ENCODE measurements around the gene PTF1A. TPM values are rescaled to one million over a fixed set of nuclear protein-coding genes. Genes with fewer than 3 reads are reported as not detected.

PTF1A gene
- total and polyA plus RNA-seq, 2 of the 4 experiments (the other 2 are of a cell fraction): not detected

- in situ Hi-C loops (cut with MboI; ENCODE audit: low sequenced_read_pairs): no loop called here
Observed at GRCh38 chr10:23146258-23146657, 45.9 kb upstream of the PTF1A start.

More at GRCh38 chr10:23146258-23146657, 45.9 kb upstream of the PTF1A start:
- H4K91ac ChIP-seq (ENCODE audit: insufficient read depth, low read depth, low read length): no peak overlapping the region
- H2BK5ac ChIP-seq (ENCODE audit: low read depth, low read length, poor library complexity, severe bottlenecking): no peak overlapping the region
- no peak overlapping the region for H3K27ac ChIP-seq (ENCODE audit: insufficient read depth, low read length)
- no peak overlapping the region for H3K4me3 ChIP-seq (ENCODE audit: insufficient read depth, low read depth, low read length)
- no peak for ATAC-seq (ENCODE audit: low read depth)
- H3K4ac ChIP-seq (ENCODE audit: low read depth, low read length): no peak overlapping the region
- H3K23ac ChIP-seq (ENCODE audit: low read depth, low read length): no peak overlapping the region
- H3K36me3 ChIP-seq (ENCODE audit: control insufficient read depth, insufficient read depth, low read length): no peaks in the 10 kb centered on the region
- no peak overlapping the region for H2AK9ac ChIP-seq (replicated peaks; ENCODE audit: low read depth, low read length, poor library complexity)
- no CpG with 5 or more reads among the region's 9 CpGs for WGBS, 2 experiments (ENCODE audit: extremely low coverage in 2 of 2, insufficient read length in 1 of 2)
- no peaks in the 10 kb centered on the region for H3K9me3 ChIP-seq (ENCODE audit: control insufficient read depth, insufficient read depth, low read length)
- no TSS peak for BruUV-seq (replicated peaks)
- H2BK20ac ChIP-seq (ENCODE audit: low read depth, low read length): no peak overlapping the region
- H3K9me1 ChIP-seq (ENCODE audit: insufficient read depth, low read length): no peaks in the 10 kb centered on the region
- H2BK15ac ChIP-seq (ENCODE audit: low read depth, low read length): no peak overlapping the region
- ChIA-PET POLR2A (ENCODE audit: unreplicated experiment) (no interaction called here), CTCF (interaction anchor here (0.8 kb wide), 1 partner anchor 12 kb away, joined by 3 read pairs; no protein-coding TSS in a partner anchor)
- no peak overlapping the region for H3K4me2 ChIP-seq (ENCODE audit: low read depth, low read length)
- no peak overlapping the region for H2AK5ac ChIP-seq (ENCODE audit: low read depth, low read length)
- no peak for TF ChIP-seq SMC3 (IDR thresholded peaks at IDR 0.05; ENCODE audit: low read depth, low read length)
- no peak overlapping the region for H4K8ac ChIP-seq (ENCODE audit: low read depth in 2 of 2, low read length in 2 of 2)
- H3K27me3 ChIP-seq (ENCODE audit: control insufficient read depth, insufficient read depth, low read length): no peaks in the 10 kb centered on the region
- H3K14ac ChIP-seq (replicated peaks; ENCODE audit: low read depth, low read length): no peak overlapping the region
- H4K5ac ChIP-seq (ENCODE audit: low read depth, low read length): no peak overlapping the region
- no peak overlapping the region for H3K9ac ChIP-seq (ENCODE audit: low read depth, low read length)
- H2AFZ ChIP-seq (replicated peaks; ENCODE audit: low read length, poor library complexity): no peak overlapping the region
- H2BK120ac ChIP-seq (ENCODE audit: low read depth, low read length): no peak overlapping the region
- dilution Hi-C loops (cut with HindIII; ENCODE audit: low sequenced_read_pairs, unreplicated experiment) (no loop called here), intact Hi-C loops (cut with micrococcal nuclease) (no loop called here)
- H4K20me1 ChIP-seq (ENCODE audit: insufficient read depth, low read length): no peaks in the 10 kb centered on the region
- H3K79me1 ChIP-seq (ENCODE audit: low read depth in 1 of 2, low read length in 2 of 2): no peaks in the 10 kb centered on the region
- H3K18ac ChIP-seq (ENCODE audit: low read depth, low read length): no peak overlapping the region
- no peaks in the 10 kb centered on the region for H3K4me1 ChIP-seq (ENCODE audit: control insufficient read depth, insufficient read depth, low read length)
- no peak overlapping the region for H3K56ac ChIP-seq (ENCODE audit: extremely low read depth, insufficient read depth, low read length)
- DNase-seq: no peak

Measured in IMR-90 (cell line).